ENCODE measurements around the gene SERPINE1.

Gene SERPINE1

GRCh38 chr7:101108961-101109360 lies 17.9 kb upstream of the SERPINE1 start:
- TF ChIP-seq RAD21 (IDR thresholded peaks at IDR 0.05; ENCODE audit: low read depth) (no peak), TCF12 (IDR thresholded peaks at IDR 0.05; ENCODE audit: low read depth) (no peak), EGR1 (IDR thresholded peaks at IDR 0.05) (no peak)

- TF ChIP-seq TCF12 (IDR thresholded peaks at IDR 0.05; ENCODE audit: low read depth), result no peak
- TF ChIP-seq CEBPB (IDR thresholded peaks at IDR 0.05), result no peak
- TF ChIP-seq FOXM1 (IDR thresholded peaks at IDR 0.05; ENCODE audit: borderline replicate concordance, low read depth), result no peak
- TF ChIP-seq NFIC (IDR thresholded peaks at IDR 0.05), result no peak
Measured at GRCh38 chr7:101109368-101109767, 17.5 kb upstream of the SERPINE1 start.

GRCh38 chr7:101111261-101111660 lies 15.6 kb upstream of the SERPINE1 start:
- TF ChIP-seq EP300 (IDR thresholded peaks at IDR 0.05; ENCODE audit: borderline replicate concordance) (no peak), CEBPB (IDR thresholded peaks at IDR 0.05) (no peak), EGR1 (IDR thresholded peaks at IDR 0.05) (no peak), TEAD4 (IDR thresholded peaks at IDR 0.05) (no peak), ZBTB7A (IDR thresholded peaks at IDR 0.05; ENCODE audit: low read depth) (no peak), FOXM1 (IDR thresholded peaks at IDR 0.05; ENCODE audit: borderline replicate concordance, low read depth) (no peak), RAD21 (IDR thresholded peaks at IDR 0.05; ENCODE audit: low read depth) (no peak)

- TF ChIP-seq REST (IDR thresholded peaks at IDR 0.05; ENCODE audit: low read depth) (no peak), TEAD4 (IDR thresholded peaks at IDR 0.05) (no peak), MAX (IDR thresholded peaks at IDR 0.05) (no peak), FOXM1 (IDR thresholded peaks at IDR 0.05; ENCODE audit: borderline replicate concordance, low read depth) (no peak), ZBTB7A (IDR thresholded peaks at IDR 0.05; ENCODE audit: low read depth) (no peak), EP300 (IDR thresholded peaks at IDR 0.05; ENCODE audit: borderline replicate concordance) (no peak), EGR1 (IDR thresholded peaks at IDR 0.05) (no peak), TAF1 (IDR thresholded peaks at IDR 0.05; ENCODE audit: low read depth) (no peak), TCF12 (IDR thresholded peaks at IDR 0.05; ENCODE audit: low read depth) (no peak)
Measured at GRCh38 chr7:101112233-101112632, 14.7 kb upstream of the SERPINE1 start.

GRCh38 chr7:101113836-101114235 lies 13.1 kb upstream of the SERPINE1 start:
- TF ChIP-seq REST (IDR thresholded peaks at IDR 0.05; ENCODE audit: low read depth), result no peak

- TF ChIP-seq MAX (IDR thresholded peaks at IDR 0.05), result no peak
- TF ChIP-seq USF1 (IDR thresholded peaks at IDR 0.05), result no peak
- no peak for TF ChIP-seq CEBPB (IDR thresholded peaks at IDR 0.05)
Measured at GRCh38 chr7:101114492-101114891, 12.4 kb upstream of the SERPINE1 start.

- TF ChIP-seq REST (IDR thresholded peaks at IDR 0.05; ENCODE audit: low read depth), result no peak
- no peak for TF ChIP-seq TAF1 (IDR thresholded peaks at IDR 0.05; ENCODE audit: low read depth)
- TF ChIP-seq YY1 (IDR thresholded peaks at IDR 0.05; ENCODE audit: low read depth), result no peak
- TF ChIP-seq CEBPB (IDR thresholded peaks at IDR 0.05), result no peak
- TF ChIP-seq RAD21 (IDR thresholded peaks at IDR 0.05; ENCODE audit: low read depth), result no peak
Measured at GRCh38 chr7:101115215-101115614, 11.7 kb upstream of the SERPINE1 start.
